ENCODE measurements around the gene HIRIP3.
"Not testable (repeated sequence)": the region's sequence is repeated elsewhere in the genome, so short reads cannot be mapped to it uniquely, and the experiment has no call there.

Gene HIRIP3

DNA sequence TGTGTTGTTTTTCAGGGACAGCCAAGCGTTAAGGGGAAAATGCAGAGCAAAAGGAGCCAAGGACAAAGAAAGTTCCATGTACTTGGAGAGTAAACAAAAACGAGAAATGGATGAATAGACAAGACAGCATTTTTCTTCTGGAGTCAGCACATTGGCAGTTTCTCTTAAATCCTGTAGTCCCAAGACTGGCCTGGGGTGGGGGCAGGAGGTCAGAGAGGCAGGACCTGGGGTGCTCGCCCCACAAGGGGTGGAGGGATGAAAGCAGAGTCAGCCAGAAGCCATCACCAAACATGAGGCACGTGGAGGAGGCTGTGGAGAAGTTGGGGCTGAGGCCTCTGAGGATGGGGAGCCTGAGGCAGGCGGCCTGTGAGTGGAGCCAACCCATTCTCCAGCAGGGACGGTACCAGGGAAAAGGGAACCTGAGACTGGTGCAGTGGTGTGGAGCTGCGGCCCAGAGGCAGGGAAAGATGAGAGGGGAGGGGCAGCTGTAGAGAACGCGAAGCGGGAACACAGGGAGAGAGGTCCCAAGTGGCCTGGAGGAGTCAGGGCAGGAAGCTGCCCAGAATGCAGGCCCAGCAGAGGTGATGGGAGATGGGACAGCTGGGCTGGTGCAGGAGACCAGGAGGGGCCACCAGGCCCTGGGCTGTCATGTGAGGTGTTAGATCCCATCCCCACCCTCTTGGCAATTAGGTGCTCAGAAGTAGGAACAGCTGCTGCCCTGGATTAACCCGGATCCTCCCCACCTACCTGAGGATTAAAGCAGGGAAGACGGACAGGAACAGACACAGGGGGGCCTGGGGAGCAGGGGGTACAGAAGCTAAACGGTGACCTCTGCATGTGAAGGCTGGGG lies 32.4 kb upstream of the HIRIP3 start:
- no peak for DNase-seq (ENCODE audit: low read depth, low spot score)
- no peaks in the 10 kb centered on the region for H3K9me3 ChIP-seq (ENCODE audit: control insufficient read depth, insufficient read depth, low read length)
- no peaks in the 10 kb centered on the region for H3K27me3 ChIP-seq (ENCODE audit: control insufficient read depth, insufficient read depth, low read length)
- no CpG with 5 or more reads among the region's 13 CpGs for WGBS (ENCODE audit: insufficient coverage, insufficient read length)
- peaks cover 7% of the 10 kb centered on the region for H3K4me1 ChIP-seq (ENCODE audit: control insufficient read depth, insufficient read depth, low read length)
- no peak overlapping the region for H3K4me3 ChIP-seq (ENCODE audit: low read length)
- no peaks in the 10 kb centered on the region; the same call in 1 of the 2 replicates for H3K36me3 ChIP-seq (ENCODE audit: control insufficient read depth, insufficient read depth, low read length)
- no peak overlapping the region for H3K27ac ChIP-seq (ENCODE audit: low read length)

DNA sequence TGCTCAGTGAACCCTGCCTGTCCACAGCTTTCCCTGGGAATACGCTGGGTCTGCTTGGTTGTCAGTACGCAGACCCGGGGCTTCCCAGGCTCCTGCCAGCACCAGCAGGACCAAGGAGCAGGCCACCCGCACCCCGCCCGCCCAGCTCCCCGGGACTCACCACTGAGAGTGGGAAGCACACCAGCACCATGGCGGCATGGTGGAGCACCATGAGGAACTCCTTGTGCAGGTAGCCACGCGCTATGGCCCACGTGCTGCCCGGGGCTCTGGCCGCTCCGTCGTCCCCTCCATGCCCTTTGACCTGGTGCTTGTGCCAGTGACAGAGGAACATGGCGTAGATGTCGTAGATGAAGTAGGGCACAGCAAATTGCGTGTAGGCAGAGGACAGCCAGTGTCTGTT lies 31.0 kb upstream of the HIRIP3 start:
- Histone ChIP-seq H3K27me3 (ENCODE audit: control insufficient read depth, insufficient read depth, low read length) (no peaks in the 10 kb centered on the region), H3K4me1 (ENCODE audit: control insufficient read depth, insufficient read depth, low read length) (peaks cover 5% of the 10 kb centered on the region), H3K9me3 (ENCODE audit: control insufficient read depth, insufficient read depth, low read length) (no peaks in the 10 kb centered on the region), H3K36me3 (ENCODE audit: control insufficient read depth, insufficient read depth, low read length) (no peaks in the 10 kb centered on the region; the same call in 1 of the 2 replicates), H3K4me3 (ENCODE audit: low read length) (no peak overlapping the region), H3K27ac (ENCODE audit: low read length) (no peak overlapping the region)
- WGBS (ENCODE audit: insufficient coverage, insufficient read length), result no CpG with 5 or more reads among the region's 18 CpGs
- no peak for DNase-seq (ENCODE audit: low read depth, low spot score)

DNA sequence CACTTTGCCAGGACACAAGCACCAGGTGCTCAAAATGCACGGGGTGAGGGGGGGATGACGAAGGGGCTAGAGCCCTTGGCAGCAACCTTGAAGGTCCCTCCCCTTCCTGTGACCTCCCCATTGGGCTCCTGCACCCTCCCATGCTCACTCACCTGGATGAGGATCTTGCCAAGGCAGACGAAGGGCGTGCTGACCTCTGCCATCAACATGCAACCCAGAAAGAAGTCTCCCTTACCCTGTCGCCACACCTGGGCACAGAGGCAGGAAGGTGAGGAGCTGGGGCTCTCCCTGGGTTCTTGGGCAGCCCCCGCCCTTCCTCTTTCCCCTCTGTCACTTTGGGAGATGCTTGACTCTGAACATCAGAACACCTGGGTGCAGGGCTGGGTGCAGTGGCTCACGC lies 30.2 kb upstream of the HIRIP3 start:
- no peak for DNase-seq (ENCODE audit: low read depth, low spot score)
- Histone ChIP-seq H3K4me1 (ENCODE audit: control insufficient read depth, insufficient read depth, low read length) (peaks cover 5% of the 10 kb centered on the region), H3K36me3 (ENCODE audit: control insufficient read depth, insufficient read depth, low read length) (no peaks in the 10 kb centered on the region; the same call in 1 of the 2 replicates), H3K4me3 (ENCODE audit: low read length) (no peak overlapping the region), H3K27me3 (ENCODE audit: control insufficient read depth, insufficient read depth, low read length) (no peaks in the 10 kb centered on the region), H3K27ac (ENCODE audit: low read length) (no peak overlapping the region), H3K9me3 (ENCODE audit: control insufficient read depth, insufficient read depth, low read length) (no peaks in the 10 kb centered on the region)
- WGBS (ENCODE audit: insufficient coverage, insufficient read length), result no CpG with 5 or more reads among the region's 7 CpGs

DNA sequence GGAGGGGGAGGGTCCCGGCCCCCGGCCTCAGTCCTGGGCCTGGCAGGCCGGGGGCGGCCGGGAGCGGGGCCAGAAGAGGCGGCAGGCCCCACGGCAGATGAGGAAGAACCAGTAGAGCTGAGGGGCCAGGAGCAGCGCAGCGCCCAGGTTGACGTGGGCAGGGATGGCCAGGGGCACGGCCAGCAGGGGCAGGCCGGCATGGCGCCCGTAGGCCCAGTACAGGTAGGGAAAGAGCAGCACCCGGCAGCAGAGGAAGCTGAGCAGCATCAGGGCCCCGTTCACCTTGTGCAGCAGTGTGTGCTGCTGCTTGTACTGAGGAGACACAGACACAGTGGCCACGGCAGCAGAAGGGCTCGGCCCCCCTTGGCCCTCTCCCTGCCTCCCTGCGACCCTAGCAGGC lies 29.7 kb upstream of the HIRIP3 start:
- H3K4me3 ChIP-seq (ENCODE audit: low read length), result no peak overlapping the region
- H3K4me1 ChIP-seq (ENCODE audit: control insufficient read depth, insufficient read depth, low read length), result peaks cover 5% of the 10 kb centered on the region
- no peak for DNase-seq (ENCODE audit: low read depth, low spot score)

DNA sequence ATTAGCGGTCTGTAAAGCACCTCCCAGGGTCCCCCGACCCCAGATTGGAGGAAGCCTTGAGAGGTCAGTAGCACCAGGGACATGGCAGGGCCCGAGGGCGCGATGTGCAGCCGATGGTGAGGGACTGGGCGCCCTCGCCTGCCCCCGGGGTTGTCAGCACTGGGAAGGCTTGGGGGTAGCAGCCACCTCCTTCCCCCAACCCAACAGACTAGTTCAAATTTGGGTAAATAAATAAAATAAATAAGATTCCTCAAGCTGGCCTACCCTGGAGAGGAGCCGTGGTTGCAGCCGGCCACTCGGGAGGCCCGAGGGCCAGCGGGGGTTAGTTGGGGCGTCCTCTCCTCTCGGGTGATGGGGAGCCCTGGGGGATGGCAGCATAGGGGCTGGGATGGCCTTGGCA lies 29.0 kb upstream of the HIRIP3 start:
- no peak for DNase-seq (ENCODE audit: low read depth, low spot score)
- Histone ChIP-seq H3K27ac (ENCODE audit: low read length) (no peak overlapping the region), H3K36me3 (ENCODE audit: control insufficient read depth, insufficient read depth, low read length) (no peaks in the 10 kb centered on the region; the same call in 1 of the 2 replicates), H3K4me3 (ENCODE audit: low read length) (no peak overlapping the region), H3K4me1 (ENCODE audit: control insufficient read depth, insufficient read depth, low read length) (peaks cover 4% of the 10 kb centered on the region), H3K27me3 (ENCODE audit: control insufficient read depth, insufficient read depth, low read length) (no peaks in the 10 kb centered on the region), H3K9me3 (ENCODE audit: control insufficient read depth, insufficient read depth, low read length) (no peaks in the 10 kb centered on the region)
- WGBS (ENCODE audit: insufficient coverage, insufficient read length), result no CpG with 5 or more reads among the region's 16 CpGs

More for the DNA sequence above, 29.7 kb upstream of the HIRIP3 start:
- Histone ChIP-seq H3K36me3 (ENCODE audit: control insufficient read depth, insufficient read depth, low read length) (no peaks in the 10 kb centered on the region; the same call in 1 of the 2 replicates), H3K27me3 (ENCODE audit: control insufficient read depth, insufficient read depth, low read length) (no peaks in the 10 kb centered on the region), H3K9me3 (ENCODE audit: control insufficient read depth, insufficient read depth, low read length) (no peaks in the 10 kb centered on the region), H3K27ac (ENCODE audit: low read length) (no peak overlapping the region)
- WGBS (ENCODE audit: insufficient coverage, insufficient read length), result no CpG with 5 or more reads among the region's 20 CpGs

DNA sequence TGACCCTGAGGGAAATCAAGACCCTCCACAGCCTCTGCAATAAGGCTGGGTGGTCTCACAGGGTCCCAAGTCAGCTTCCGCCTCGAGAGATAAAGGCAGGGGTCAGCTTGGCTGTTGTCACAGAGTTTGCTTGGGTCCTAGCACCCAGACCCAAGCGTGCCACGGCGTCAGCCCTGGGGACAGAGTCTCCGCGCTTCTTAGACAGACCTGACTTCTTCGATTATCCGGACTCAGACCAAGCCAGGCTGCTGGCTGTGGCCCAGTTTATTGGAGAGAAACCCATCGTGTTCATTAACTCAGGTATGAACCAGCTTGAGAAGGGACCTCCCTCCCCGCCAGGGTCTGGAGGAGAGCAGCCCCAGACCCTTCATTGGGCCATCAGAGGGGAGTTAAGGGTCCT lies 28.2 kb upstream of the HIRIP3 start:
- Histone ChIP-seq H3K27me3 (ENCODE audit: control insufficient read depth, insufficient read depth, low read length) (no peaks in the 10 kb centered on the region), H3K9me3 (ENCODE audit: control insufficient read depth, insufficient read depth, low read length) (no peaks in the 10 kb centered on the region), H3K4me1 (ENCODE audit: control insufficient read depth, insufficient read depth, low read length) (no peaks in the 10 kb centered on the region), H3K27ac (ENCODE audit: low read length) (no peak overlapping the region), H3K4me3 (ENCODE audit: low read length) (no peak overlapping the region), H3K36me3 (ENCODE audit: control insufficient read depth, insufficient read depth, low read length) (no peaks in the 10 kb centered on the region; the same call in 1 of the 2 replicates)
- no CpG with 5 or more reads among the region's 11 CpGs for WGBS (ENCODE audit: insufficient coverage, insufficient read length)
- no peak for DNase-seq (ENCODE audit: low read depth, low spot score)

DNA sequence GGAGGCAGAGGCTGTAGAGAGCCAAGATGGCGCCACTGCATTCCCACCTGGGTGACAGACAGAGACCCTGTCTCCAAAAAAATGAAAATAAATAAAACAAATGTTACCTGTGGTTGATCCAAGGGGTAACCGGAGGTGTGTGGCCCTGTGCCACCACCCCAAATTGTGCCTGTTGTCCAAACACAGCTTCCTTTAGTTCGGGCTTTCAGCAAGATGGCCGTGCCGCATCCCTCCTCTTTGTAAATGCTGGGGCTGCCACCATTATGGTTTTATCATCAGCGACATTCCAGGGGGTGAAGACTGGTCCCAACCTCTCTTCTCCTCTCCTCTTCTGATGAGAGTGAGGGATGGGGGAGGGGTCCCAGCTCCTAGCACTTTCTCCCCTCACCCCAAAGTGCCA lies 27.5 kb upstream of the HIRIP3 start, which contains the start of gene C16orf92:
Gene C16orf92, plus strand, starts transcription at position 312 of the 400 bp plus-strand sequence. CDS start 143 bp downstream, outside the sequence.
- no peak within 1 kb of the TSS for H3K4me3 ChIP-seq (ENCODE audit: low read length)
- H3K4me1 ChIP-seq (ENCODE audit: control insufficient read depth, insufficient read depth, low read length), result no peaks in the 10 kb centered on the region
- no CpG with 5 or more reads among the region's 6 CpGs for WGBS (ENCODE audit: insufficient coverage, insufficient read length)
- DNase-seq (ENCODE audit: low read depth, low spot score), result no peak
- H3K27me3 ChIP-seq (ENCODE audit: control insufficient read depth, insufficient read depth, low read length), result no peaks in the 10 kb centered on the region
- H3K9me3 ChIP-seq (ENCODE audit: control insufficient read depth, insufficient read depth, low read length), result no peaks in the 10 kb centered on the region
- no peaks in the 10 kb centered on the region; the same call in 1 of the 2 replicates for H3K36me3 ChIP-seq (ENCODE audit: control insufficient read depth, insufficient read depth, low read length)
- no peak within 1 kb of the TSS for H3K27ac ChIP-seq (ENCODE audit: low read length)

DNA sequence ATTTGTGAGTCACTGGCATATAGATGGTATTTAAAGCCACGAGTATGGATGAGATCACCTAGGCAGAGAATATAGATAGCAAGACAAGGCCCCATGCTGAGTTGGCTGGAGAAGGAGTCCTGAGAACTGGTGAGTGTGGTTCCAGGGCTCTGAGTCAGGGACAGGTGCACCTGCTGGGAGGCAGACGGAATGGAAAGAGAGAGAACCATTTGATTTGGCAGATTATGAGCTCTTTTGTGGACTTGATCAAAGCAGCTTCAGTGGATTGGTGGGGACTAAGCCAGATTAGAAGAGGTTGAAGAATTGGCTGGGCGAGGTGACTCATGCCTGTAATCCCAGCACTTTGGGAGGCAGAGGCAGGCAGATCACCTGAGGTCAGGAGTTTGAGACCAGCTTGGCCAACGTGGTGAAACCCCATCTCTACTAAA lies 23.3 kb upstream of the HIRIP3 start:
- Histone ChIP-seq H3K4me3 (ENCODE audit: low read length) (no peak overlapping the region), H3K27ac (ENCODE audit: low read length) (no peak overlapping the region), H3K27me3 (ENCODE audit: control insufficient read depth, insufficient read depth, low read length) (no peaks in the 10 kb centered on the region), H3K9me3 (ENCODE audit: control insufficient read depth, insufficient read depth, low read length) (no peaks in the 10 kb centered on the region), H3K4me1 (ENCODE audit: control insufficient read depth, insufficient read depth, low read length) (no peaks in the 10 kb centered on the region), H3K36me3 (ENCODE audit: control insufficient read depth, insufficient read depth, low read length) (no peaks in the 10 kb centered on the region)
- no CpG with 5 or more reads among the region's 4 CpGs for WGBS (ENCODE audit: insufficient coverage, insufficient read length)
- no peak for DNase-seq (ENCODE audit: low read depth, low spot score)

DNA sequence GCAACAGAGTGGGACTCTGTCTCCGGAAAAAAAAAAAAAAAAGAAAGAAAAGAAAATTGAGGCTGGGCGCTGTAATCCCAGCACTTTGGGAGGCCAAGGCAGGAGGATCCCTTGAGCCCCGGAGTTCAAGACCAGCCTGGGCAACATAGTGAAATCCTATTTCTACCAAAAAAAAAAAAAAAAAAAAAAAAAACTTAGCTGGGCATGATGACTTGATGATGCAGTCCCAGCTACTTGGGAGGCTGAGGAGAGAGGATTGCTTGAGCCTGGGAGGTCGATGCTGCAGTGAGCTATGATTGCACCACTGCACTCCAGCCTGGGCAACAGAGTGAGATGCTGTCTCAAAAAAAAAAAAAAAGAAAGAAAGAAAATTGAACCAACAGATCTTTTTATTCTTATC lies 22.5 kb upstream of the HIRIP3 start:
- WGBS (ENCODE audit: insufficient coverage, insufficient read length), result no CpG with 5 or more reads among the region's 4 CpGs
- DNase-seq (ENCODE audit: low read depth, low spot score); H3K36me3 ChIP-seq (ENCODE audit: control insufficient read depth, insufficient read depth, low read length); H3K4me1 ChIP-seq (ENCODE audit: control insufficient read depth, insufficient read depth, low read length); H3K27me3 ChIP-seq (ENCODE audit: control insufficient read depth, insufficient read depth, low read length); H3K27ac ChIP-seq (ENCODE audit: low read length); H3K9me3 ChIP-seq (ENCODE audit: control insufficient read depth, insufficient read depth, low read length); H3K4me3 ChIP-seq (ENCODE audit: low read length): not testable (repeated sequence)

DNA sequence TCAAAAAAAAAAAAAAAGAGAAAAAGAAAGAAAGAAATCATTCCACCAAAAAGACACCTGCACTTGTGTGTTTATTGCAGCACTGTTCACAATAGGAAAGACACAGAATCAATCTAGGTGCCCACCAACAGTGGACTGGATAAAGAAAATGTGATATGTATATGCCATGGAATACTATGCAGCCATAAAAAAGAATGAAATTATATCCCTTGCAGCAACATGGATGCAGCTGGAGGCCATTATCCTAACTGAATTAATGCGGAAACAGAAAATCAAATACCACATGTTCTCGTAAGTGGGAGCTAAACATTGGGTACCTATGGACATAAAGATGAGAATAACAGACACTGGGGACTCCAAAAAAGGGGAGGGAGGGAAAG lies 21.9 kb upstream of the HIRIP3 start:
- H3K4me3 ChIP-seq (ENCODE audit: low read length), result no peak overlapping the region

More for the DNA sequence above, 21.9 kb upstream of the HIRIP3 start:
- no peak for DNase-seq (ENCODE audit: low read depth, low spot score)
- Histone ChIP-seq H3K36me3 (ENCODE audit: control insufficient read depth, insufficient read depth, low read length) (no peaks in the 10 kb centered on the region), H3K27me3 (ENCODE audit: control insufficient read depth, insufficient read depth, low read length) (no peaks in the 10 kb centered on the region), H3K4me1 (ENCODE audit: control insufficient read depth, insufficient read depth, low read length) (no peaks in the 10 kb centered on the region), H3K27ac (ENCODE audit: low read length) (no peak overlapping the region), H3K9me3 (ENCODE audit: control insufficient read depth, insufficient read depth, low read length) (no peaks in the 10 kb centered on the region)
- WGBS (ENCODE audit: insufficient coverage, insufficient read length), result no CpG with 5 or more reads among the region's 2 CpGs
